Spinal cord (tissue), 10 donors: ENCODE data around the gene UBR3. TPM values are rescaled to one million over a fixed set of nuclear protein-coding genes. Genes with fewer than 3 reads are reported as not detected.
A peak's percentile ranks its signal among the peaks of the same experiment; 100 is the strongest.
"Not testable (repeated sequence)": the region's sequence is repeated elsewhere in the genome, so short reads cannot be mapped to it uniquely, and the experiment has no call there.

ENCODE experiments used
- DNase-seq, 6 donors: peaks; one replicate each; pipeline versions ENCODE4 v3.0.0 to v3.0.0-alpha.2; 2013 to 2015; ENCODE audit warnings: low spot score in 6 of 6, low read depth in 4 of 6
- H3K27ac ChIP-seq: one replicate; pipeline ENCODE4 v1.5.1; 2013; ENCODE audit warnings: low read depth, low read length, control low read depth
- H3K27me3 ChIP-seq: one replicate; pipeline ENCODE4 v1.6.1; 2013; ENCODE audit warnings: low read length; ENCODE audit not compliant: control insufficient read depth, insufficient read depth
- H3K36me3 ChIP-seq: one replicate; pipeline ENCODE4 v1.6.1; 2013; ENCODE audit warnings: low read length; ENCODE audit not compliant: control insufficient read depth, insufficient read depth
- H3K4me1 ChIP-seq: one replicate; pipeline ENCODE4 v1.6.1; 2013; ENCODE audit warnings: low read length; ENCODE audit not compliant: control insufficient read depth, insufficient read depth
- H3K4me3 ChIP-seq: one replicate; pipeline ENCODE4 v1.5.1; 2013; ENCODE audit warnings: low read depth, low read length, control low read depth
- H3K9me3 ChIP-seq: one replicate; pipeline ENCODE4 v1.6.1; 2013; ENCODE audit warnings: low read length; ENCODE audit not compliant: control insufficient read depth, insufficient read depth
- WGBS: methylation state at CpG from one replicate; pipeline ENCODE4 v1.1.5; 2013; ENCODE audit warnings: missing lambda C conversion rate; ENCODE audit not compliant: insufficient coverage; 5-methylcytosine and 5-hydroxymethylcytosine counted together
- polyA plus RNA-seq, 2 donors: library from polyadenylated mRNA; unstranded; fragments of 120-200 nt; gene quantifications; one replicate each; pipeline ENCODE4 v1.2.1, GENCODE V29; 2013; ENCODE audit not compliant: insufficient read length in 2 of 2
- total RNA-seq, 2 donors: library from RNA; depleted of rRNA in 1 of 2; stranded (reverse); fragments of 120-200 nt in 1 of 2; fragments of >200 nt in 1 of 2; gene quantifications; one replicate each; pipeline versions ENCODE4 v1.2.3 to v1.2.4, GENCODE V29; 2013 to 2014
- donor health status: healthy.

The UBR3 gene
- total and polyA plus RNA-seq, 4 donors: 47.7 to 154 (median 50.0) TPM

DNA sequence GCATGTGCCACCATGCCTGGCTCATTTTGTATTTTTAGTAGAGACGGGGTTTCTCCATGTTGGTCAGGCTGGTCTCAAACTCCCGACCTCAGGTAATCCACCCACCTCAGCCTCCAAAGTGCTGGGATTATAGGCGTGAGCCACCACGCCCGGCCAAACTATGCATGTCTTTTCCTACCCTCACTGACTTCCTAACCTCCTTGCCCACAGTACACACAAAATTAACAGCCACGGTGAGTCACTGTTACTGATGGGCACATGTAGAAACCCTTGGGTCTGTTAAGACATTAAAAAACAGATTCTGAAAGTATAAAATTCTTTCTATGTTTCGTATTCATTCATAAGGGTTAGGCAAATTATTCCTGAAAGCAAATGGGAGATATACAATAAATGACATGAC, 7.2 kb upstream of the UBR3 start:
- not testable (repeated sequence) for H3K4me3 ChIP-seq, DNase-seq, H3K27ac ChIP-seq, H3K4me1 ChIP-seq, H3K9me3 ChIP-seq, H3K36me3 ChIP-seq, H3K27me3 ChIP-seq
- WGBS: 100% methylated on average over 5 of the region's 7 CpGs

DNA sequence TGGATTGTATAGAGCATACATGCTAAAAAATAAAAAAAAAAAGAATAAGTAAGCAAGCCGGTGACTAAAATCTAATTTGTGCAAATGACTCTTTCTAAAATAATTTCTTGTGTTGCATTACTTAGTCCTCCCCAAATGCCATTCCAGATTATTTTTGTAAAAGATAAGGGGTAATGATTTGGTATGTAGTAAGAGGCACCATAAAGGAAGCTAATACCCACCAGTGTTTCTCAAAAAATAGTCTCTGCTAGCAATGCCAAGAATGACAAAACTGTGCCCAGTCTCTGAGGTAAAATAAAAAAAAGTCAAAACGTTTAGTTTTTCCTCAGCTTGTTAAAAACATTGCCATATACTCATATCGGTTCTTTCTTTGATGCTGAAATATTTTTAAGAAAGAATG, 5.2 kb upstream of the UBR3 start:
- Histone ChIP-seq H3K4me3 (no peak overlapping the region), H3K27me3 (no peaks in the 10 kb centered on the region), H3K36me3 (no peaks in the 10 kb centered on the region), H3K4me1 (peaks cover 14% of the 10 kb centered on the region), H3K27ac (no peak overlapping the region), H3K9me3 (no peaks in the 10 kb centered on the region)
- WGBS: no CpG with 5 or more reads among the region's 3 CpGs
- no peak for DNase-seq

DNA sequence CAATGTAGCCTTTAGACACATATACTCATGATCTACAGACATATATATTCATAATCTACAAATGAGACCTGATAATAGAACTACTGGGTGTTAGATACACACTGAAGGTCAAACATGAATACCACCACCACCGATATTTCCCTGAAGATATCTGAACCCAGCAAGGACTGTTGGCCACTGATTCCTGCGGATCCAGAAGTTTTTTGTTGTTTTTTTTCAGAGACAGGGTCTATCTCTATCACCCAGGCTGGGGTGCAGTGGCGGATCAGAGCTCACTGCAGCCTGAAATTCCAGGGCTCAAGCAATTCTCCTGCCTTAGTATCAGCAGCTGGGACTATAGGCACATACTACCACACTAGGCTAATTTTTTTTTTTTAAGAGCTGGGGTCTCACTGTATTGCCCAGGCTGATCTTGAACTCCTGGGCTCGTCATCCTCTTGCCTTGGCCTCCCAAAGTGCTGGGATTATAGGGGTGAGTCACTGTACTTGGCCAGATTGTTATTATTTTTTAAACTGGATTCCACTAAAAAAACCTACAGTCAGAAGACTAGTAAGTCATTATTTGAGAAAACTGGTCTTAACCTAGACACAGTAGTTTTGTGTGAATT, 4.4 kb upstream of the UBR3 start:
- WGBS: 83% methylated on average over 2 of the region's 4 CpGs

DNA sequence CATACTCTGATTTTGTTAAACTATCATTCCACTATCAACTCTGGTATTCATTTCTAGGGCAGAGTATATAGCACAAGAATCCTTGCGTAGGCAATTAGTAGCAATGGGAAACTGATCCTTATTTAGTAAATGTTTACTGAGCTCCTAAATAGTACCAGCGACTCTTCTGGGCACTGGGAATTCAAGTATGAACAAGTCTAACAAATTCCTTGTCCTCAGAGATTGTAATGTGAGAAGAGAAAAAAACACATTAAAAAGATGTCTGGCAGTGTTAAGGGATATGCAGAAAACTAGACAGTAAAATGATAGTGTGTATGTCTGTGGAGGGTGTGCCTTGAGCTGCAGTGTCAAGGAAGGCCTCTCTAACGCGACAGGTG, 3.3 kb upstream of the UBR3 start:
- Histone ChIP-seq H3K4me1 (peaks cover 16% of the 10 kb centered on the region), H3K4me3 (peak overlapping the region; percentile 82), H3K36me3 (no peaks in the 10 kb centered on the region), H3K9me3 (no peaks in the 10 kb centered on the region), H3K27me3 (no peaks in the 10 kb centered on the region), H3K27ac (peak overlapping the region; percentile 74)
- peak in 1 of 6 donors; percentile 7 for DNase-seq
- no CpG with 5 or more reads among the region's 4 CpGs for WGBS

More for the DNA sequence above, 4.4 kb upstream of the UBR3 start:
- DNase-seq: no peak
- Histone ChIP-seq H3K9me3 (no peaks in the 10 kb centered on the region), H3K4me3 (no peak overlapping the region), H3K4me1 (peaks cover 16% of the 10 kb centered on the region), H3K27ac (no peak overlapping the region), H3K36me3 (no peaks in the 10 kb centered on the region), H3K27me3 (no peaks in the 10 kb centered on the region)

DNA sequence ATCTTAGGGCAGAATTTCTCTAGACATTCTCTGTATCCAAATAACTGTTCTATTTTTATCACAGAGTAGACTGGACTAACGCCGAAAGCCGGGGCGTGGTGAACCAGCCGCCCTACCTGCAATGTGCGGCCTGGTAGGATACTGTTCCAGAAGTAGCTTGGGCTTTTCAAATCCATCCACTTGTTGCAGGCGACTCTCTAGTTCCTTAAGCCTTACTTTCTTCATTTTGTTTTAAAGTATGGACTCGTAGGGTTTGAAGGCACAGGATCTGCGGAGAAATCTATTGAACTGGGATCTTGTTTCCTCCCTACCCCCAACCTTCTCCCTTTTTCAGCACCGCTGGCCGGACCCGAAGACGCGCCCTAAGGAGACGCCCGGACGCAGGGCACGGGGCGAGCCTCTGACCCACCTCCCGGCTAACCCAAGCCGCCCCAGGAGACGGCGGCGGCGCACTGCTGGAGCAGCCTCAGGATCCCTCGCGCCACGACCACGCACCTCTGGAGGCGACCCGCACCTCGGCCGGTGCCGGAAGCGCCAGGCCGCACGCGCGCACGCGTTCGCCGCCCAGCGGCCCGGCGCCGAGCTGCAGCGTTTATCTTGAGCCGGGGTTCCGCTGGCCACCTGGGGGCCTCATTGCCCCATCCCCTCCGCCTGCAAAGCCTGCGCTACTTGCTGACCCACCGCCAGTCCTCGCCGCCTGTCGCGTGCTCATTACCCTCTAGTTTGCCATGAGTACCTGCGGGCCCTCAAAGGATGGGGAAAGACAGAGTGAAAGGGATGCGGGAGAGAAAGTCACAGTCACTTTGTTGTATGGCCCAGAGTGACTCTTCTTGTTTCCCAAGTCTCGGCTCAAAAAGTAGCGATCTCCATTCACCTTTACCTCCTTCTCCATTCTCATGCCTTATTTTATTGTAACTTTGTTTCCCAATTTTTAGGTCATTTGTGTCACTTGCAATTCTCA, 2.6 kb upstream of the UBR3 start, which contains the start of gene METTL5:
TSS of gene METTL5 (minus strand) at position 533 of the 961 bp plus-strand sequence. CDS start at position 225, 308 bp downstream.
- Histone ChIP-seq H3K27ac (peak within 1 kb of the TSS; percentile 74), H3K27me3 (no peaks in the 10 kb centered on the region), H3K4me3 (peak within 1 kb of the TSS; percentile 82), H3K36me3 (peaks cover 3% of the 10 kb centered on the region), H3K4me1 (peaks cover 21% of the 10 kb centered on the region), H3K9me3 (no peaks in the 10 kb centered on the region)
- DNase-seq: peak in 5 of 6 donors; percentile 64 to 93 (median 76)
- 1% methylated on average over 53 of the region's 61 CpGs for WGBS

DNA sequence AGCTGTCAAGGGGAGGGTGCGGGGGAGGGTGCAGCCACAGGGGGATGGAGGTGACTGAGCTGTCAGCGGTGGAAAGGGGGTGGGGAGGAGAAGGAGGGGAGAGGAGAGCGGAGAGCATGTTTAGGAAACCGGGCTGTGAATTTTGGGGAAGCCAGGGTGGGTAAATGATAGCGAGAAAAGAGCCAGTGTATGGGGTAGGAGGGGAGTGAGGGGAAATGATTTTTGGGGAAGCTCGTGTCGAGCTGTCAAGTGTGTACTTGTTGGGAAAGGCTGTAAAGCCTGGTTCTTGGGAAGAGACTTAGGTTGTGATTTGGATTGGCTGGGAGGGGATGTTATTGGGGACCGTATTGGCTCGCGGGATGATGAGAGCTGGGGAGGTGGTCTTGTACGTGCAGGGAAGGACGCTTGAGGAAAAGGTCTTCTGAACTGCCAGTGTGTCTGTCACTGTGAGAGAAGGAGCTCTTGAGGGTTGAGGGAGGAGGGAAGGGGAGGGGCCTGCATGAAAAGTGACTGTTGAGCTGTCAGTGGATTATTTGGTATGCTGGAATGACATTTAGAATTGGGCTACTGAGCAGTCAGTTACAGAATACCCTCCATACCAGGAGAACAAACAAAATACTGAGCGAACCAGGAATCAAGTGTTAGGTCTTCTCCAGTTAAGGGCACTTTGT, 1.0 kb downstream of the UBR3 start:
- 2% methylated on average over 13 of the region's 13 CpGs for WGBS

DNA sequence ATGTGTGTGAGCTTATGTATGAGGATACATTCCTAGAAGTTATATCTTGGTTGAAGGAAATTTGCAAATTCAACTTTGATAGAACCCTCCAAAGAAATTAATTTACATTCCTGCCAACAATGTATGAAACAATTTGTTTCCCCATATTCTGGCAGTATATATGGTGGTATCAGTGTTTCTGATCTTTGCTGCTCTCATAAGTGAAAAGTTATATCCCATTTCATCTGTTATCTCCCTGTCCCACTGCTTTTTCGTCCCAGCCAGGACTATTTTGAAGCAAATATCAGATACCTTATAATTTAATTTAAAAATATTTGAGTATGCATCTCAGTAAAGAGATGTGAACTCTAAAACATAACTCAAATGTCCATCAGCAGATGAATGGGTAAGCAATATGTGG, 7.1 kb downstream of the UBR3 start:
- no CpG with 5 or more reads among the region's 1 CpG for WGBS

More for the DNA sequence above, 1.0 kb downstream of the UBR3 start:
- peak overlapping the region; percentile 45 for H3K4me3 ChIP-seq
- peaks cover 4% of the 10 kb centered on the region for H3K36me3 ChIP-seq
- H3K27ac ChIP-seq: peak overlapping the region; percentile 70
- no peaks in the 10 kb centered on the region for H3K27me3 ChIP-seq
- DNase-seq: peak in 3 of 6 donors; percentile 33 to 87 (median 72)
- peaks cover 17% of the 10 kb centered on the region for H3K4me1 ChIP-seq
- H3K9me3 ChIP-seq: no peaks in the 10 kb centered on the region

DNA sequence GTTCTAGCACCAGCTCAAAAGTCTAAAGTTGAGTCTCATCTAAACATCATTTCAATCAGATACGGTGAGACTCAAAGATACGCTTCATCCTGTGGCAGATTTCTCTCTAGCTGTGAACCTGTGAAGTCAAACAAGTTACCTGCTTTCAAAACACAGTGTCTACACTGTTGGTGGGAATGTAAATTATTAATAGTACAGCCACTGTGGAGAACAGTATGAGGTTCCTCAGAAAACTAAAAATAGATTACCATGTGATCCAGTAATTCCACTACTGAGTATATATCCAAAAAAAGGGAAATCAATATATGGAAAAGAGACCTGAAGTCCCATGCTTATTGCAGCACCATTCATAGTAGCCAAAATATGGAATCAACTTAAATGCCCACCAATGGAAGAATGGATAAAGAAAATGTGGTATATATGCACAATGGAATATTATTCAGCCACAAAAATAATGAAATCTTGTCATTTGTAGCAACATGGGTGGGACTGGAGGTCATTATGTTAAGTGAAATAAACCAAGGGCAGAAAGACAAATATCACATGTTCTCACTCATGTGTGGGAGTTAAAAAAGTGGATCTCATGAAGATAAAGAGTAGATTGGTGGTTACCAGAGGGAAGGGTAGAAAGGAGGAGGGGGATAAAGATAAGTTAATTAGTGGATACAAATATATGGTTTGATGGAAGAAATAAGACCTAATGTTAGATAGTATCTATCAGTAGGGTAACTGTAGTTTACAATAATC, 11.7 kb downstream of the UBR3 start:
- WGBS: no CpG with 5 or more reads among the region's 2 CpGs

More for the DNA sequence above, 7.1 kb downstream of the UBR3 start:
- no peak overlapping the region for H3K4me3 ChIP-seq
- peaks cover 3% of the 10 kb centered on the region for H3K36me3 ChIP-seq
- H3K27me3 ChIP-seq: no peaks in the 10 kb centered on the region
- H3K9me3 ChIP-seq: no peaks in the 10 kb centered on the region
- H3K27ac ChIP-seq: no peak overlapping the region
- peaks cover 2% of the 10 kb centered on the region for H3K4me1 ChIP-seq
- no peak for DNase-seq

More for the DNA sequence above, 11.7 kb downstream of the UBR3 start:
- Histone ChIP-seq H3K4me3 (no peak overlapping the region), H3K36me3 (no peaks in the 10 kb centered on the region), H3K4me1 (peaks cover 8% of the 10 kb centered on the region), H3K9me3 (no peaks in the 10 kb centered on the region), H3K27ac (no peak overlapping the region), H3K27me3 (no peaks in the 10 kb centered on the region)
- DNase-seq: no peak
